Ishikawa (cell line): Measurements from ENCODE around the gene TCP1.

ENCODE experiments used
- CEBPB ChIP-seq: IDR thresholded peaks from 2 replicates; pipeline ENCODE4 v1.6.1; 2012
- EGR1 ChIP-seq: IDR thresholded peaks from 2 replicates; pipeline ENCODE4 v1.6.1; 2012
- EP300 ChIP-seq: IDR thresholded peaks from 2 replicates; pipeline ENCODE4 v1.6.1; 2012; ENCODE audit warnings: borderline replicate concordance
- FOXM1 ChIP-seq: IDR thresholded peaks from 2 replicates; pipeline ENCODE4 v1.6.1; 2012; ENCODE audit warnings: low read depth, borderline replicate concordance
- NFIC ChIP-seq: IDR thresholded peaks from 2 replicates; pipeline ENCODE4 v1.6.1; 2012
- RAD21 ChIP-seq: IDR thresholded peaks from 2 replicates; pipeline ENCODE4 v1.6.1; 2012; ENCODE audit warnings: low read depth
- TAF1 ChIP-seq: IDR thresholded peaks from 2 replicates; pipeline ENCODE4 v1.6.1; 2012; ENCODE audit warnings: low read depth, mild to moderate bottlenecking
- TCF12 ChIP-seq: IDR thresholded peaks from 2 replicates; pipeline ENCODE4 v1.6.1; 2012; ENCODE audit warnings: low read depth
- TEAD4 ChIP-seq: IDR thresholded peaks from 2 replicates; pipeline ENCODE4 v1.6.1; 2012
- YY1 ChIP-seq: IDR thresholded peaks from 2 replicates; pipeline ENCODE4 v1.6.1; 2012; ENCODE audit warnings: low read depth
- TF ChIP-seq, protein P1 (sequence below): IDR thresholded peaks from 2 replicates; pipeline ENCODE4 v1.6.1; 2012; ENCODE audit warnings: low read depth, mild to moderate bottlenecking
- TF ChIP-seq, protein P2 (sequence below): IDR thresholded peaks from 2 replicates; pipeline ENCODE4 v1.6.1; 2012
- TF ChIP-seq, protein P3 (sequence below): IDR thresholded peaks from 2 replicates; pipeline ENCODE4 v1.6.1; 2012

DNA sequence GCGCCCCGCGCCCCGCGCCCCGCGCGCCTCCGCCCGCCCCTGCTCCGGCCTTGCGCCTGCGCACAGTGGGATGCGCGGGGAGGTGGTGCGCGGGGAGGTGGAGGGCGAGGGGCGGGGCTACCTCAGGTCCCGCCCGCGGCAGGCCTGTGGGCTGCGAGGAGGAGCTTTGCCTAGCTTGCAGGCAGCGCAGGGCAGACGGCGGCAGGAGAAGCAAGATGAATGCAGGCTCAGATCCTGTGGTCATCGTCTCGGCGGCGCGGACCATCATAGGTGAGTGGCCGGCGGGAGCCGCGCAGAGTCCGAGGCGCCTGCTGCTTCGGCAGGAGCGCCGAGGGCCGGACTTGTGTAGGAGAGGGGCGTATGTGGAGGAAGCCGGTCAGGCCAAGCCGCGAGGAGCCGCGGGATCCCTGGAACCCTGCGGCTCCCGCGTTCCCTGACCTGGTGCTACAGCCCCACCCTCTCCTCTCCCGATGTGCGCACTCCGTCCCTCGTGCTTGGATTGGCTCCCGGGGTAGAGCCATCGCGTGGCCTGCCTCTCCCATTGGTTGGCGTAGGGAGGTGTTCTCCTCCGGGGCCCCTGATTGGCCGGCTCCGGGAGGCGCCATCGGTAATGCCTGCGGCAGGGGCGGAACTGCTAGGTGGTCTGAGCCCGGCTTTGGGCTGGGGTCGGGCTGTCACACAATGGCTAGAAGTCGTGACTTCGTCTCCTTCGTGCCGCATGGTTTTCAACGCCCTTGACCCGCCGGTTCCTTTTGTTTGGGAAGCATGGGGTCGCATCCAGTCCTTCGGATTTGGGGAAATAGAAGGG lies 27.3 kb downstream of the TCP1 start, which contains the start of gene ACAT2:
- TF ChIP-seq, protein P1, sequence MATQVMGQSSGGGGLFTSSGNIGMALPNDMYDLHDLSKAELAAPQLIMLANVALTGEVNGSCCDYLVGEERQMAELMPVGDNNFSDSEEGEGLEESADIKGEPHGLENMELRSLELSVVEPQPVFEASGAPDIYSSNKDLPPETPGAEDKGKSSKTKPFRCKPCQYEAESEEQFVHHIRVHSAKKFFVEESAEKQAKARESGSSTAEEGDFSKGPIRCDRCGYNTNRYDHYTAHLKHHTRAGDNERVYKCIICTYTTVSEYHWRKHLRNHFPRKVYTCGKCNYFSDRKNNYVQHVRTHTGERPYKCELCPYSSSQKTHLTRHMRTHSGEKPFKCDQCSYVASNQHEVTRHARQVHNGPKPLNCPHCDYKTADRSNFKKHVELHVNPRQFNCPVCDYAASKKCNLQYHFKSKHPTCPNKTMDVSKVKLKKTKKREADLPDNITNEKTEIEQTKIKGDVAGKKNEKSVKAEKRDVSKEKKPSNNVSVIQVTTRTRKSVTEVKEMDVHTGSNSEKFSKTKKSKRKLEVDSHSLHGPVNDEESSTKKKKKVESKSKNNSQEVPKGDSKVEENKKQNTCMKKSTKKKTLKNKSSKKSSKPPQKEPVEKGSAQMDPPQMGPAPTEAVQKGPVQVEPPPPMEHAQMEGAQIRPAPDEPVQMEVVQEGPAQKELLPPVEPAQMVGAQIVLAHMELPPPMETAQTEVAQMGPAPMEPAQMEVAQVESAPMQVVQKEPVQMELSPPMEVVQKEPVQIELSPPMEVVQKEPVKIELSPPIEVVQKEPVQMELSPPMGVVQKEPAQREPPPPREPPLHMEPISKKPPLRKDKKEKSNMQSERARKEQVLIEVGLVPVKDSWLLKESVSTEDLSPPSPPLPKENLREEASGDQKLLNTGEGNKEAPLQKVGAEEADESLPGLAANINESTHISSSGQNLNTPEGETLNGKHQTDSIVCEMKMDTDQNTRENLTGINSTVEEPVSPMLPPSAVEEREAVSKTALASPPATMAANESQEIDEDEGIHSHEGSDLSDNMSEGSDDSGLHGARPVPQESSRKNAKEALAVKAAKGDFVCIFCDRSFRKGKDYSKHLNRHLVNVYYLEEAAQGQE = no peak
- TF ChIP-seq TAF1 = no peak; the same call in none of the 2 replicates
- TF ChIP-seq EGR1 = no peak
- no peak for TF ChIP-seq NFIC
- no peak for TF ChIP-seq CEBPB
- TF ChIP-seq, protein P2, sequence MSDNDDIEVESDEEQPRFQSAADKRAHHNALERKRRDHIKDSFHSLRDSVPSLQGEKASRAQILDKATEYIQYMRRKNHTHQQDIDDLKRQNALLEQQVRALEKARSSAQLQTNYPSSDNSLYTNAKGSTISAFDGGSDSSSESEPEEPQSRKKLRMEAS = peak; percentile 36
- TF ChIP-seq FOXM1 = no peak
- no peak for TF ChIP-seq TEAD4
- TF ChIP-seq YY1 = peak; percentile 37; the same call in 1 of the 2 replicates
- no peak for TF ChIP-seq EP300
- TF ChIP-seq RAD21 = no peak
- TF ChIP-seq TCF12 = no peak
- TF ChIP-seq, protein P3, sequence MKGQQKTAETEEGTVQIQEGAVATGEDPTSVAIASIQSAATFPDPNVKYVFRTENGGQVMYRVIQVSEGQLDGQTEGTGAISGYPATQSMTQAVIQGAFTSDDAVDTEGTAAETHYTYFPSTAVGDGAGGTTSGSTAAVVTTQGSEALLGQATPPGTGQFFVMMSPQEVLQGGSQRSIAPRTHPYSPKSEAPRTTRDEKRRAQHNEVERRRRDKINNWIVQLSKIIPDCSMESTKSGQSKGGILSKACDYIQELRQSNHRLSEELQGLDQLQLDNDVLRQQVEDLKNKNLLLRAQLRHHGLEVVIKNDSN = no peak
